ENCODE results near the gene OBSL1.

Gene OBSL1

DNA sequence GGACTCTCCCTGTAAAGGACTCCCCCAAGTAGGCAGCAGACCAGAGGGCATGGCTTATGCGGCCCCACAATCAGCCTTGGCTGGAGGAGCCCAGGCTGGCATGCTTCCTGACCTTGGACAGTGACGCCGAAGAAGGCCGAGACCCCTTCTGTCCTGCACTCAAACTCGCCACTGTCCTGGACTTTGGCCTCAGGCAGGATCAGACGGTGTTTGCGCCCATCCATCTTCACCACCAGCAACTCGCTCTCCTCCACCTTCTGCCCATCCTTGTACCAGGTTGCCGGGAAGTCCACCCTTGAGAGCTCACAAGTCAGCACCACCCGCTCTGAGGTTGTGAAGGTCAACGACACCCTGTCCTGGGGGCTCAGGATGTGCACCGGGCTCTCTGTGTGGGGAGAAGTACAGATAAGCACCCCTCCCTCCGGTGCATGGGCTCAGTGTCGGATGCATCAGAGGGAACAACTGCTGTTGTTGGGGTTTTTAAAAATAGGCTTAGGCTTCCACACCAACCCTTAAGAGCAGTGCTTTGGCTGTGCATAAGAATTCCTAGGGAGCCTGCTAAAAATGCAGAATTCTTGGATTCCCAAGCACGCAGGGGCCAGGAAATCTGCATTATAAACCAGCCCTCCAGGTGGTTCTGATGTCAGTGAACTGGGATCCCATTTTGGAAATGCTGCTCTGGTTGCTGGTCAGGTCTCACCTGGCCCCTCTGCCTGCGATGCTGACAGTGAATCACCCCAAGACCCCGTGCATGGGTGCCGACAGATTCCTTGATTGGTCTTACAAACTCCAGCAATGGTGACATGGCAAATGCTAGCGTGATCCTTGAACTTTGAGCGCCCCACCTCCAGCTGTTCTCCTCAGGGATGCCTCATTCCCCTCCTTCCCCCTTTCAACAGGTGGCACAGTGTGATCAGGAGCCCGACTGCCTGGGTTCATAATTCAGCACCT is 5.9 kb downstream of the OBSL1 start:
- H3K27me3 Mint-ChIP-seq: peaks cover 59% of the 10 kb centered on the region
- H3K27ac Mint-ChIP-seq: no peak overlapping the region
- DNase-seq: no peak
- no peaks in the 10 kb centered on the region for H3K36me3 Mint-ChIP-seq (ENCODE audit: low read depth)
- H3K4me1 Mint-ChIP-seq (ENCODE audit: low read depth): peaks cover 3% of the 10 kb centered on the region
- no peak overlapping the region for H3K4me3 Mint-ChIP-seq
- H3K9me3 Mint-ChIP-seq: no peaks in the 10 kb centered on the region

DNA sequence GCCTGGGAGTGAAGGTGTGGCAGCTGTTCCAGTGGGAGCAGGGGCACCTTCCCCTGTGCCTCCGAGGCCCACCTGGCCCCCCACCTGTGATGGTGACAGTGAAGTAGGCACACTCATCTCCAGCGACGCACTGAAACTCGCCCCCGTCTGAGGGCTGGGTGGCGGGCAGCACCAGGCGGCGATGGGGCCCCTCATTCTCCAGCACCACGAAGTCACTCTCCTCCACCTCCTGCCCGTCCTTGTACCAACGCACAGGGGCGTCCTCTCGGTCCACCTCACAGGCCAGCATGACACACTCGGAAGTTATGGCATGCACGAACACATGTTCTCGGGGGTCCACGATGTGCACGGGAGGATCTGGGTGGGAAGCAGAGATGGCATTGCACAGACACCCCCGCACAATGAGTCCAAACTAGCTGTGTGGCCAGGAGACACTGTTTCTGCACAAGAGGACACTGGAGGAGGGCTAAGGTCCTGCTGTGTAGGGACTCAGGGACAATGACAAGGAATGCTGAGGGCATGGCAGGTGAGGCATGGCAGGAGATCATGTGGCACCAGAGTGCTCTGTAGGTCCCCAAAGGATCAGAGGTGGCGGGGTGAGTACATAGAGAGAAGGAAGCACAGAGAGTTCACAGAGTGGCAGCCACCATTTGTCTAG is 7.9 kb downstream of the OBSL1 start:
- H3K9me3 Mint-ChIP-seq: no peaks in the 10 kb centered on the region
- H3K27ac Mint-ChIP-seq: no peak overlapping the region
- H3K4me1 Mint-ChIP-seq (ENCODE audit: low read depth): no peaks in the 10 kb centered on the region
- H3K4me3 Mint-ChIP-seq: no peak overlapping the region
- no peaks in the 10 kb centered on the region for H3K36me3 Mint-ChIP-seq (ENCODE audit: low read depth)
- H3K27me3 Mint-ChIP-seq: peaks cover 49% of the 10 kb centered on the region
- no peak for DNase-seq

DNA sequence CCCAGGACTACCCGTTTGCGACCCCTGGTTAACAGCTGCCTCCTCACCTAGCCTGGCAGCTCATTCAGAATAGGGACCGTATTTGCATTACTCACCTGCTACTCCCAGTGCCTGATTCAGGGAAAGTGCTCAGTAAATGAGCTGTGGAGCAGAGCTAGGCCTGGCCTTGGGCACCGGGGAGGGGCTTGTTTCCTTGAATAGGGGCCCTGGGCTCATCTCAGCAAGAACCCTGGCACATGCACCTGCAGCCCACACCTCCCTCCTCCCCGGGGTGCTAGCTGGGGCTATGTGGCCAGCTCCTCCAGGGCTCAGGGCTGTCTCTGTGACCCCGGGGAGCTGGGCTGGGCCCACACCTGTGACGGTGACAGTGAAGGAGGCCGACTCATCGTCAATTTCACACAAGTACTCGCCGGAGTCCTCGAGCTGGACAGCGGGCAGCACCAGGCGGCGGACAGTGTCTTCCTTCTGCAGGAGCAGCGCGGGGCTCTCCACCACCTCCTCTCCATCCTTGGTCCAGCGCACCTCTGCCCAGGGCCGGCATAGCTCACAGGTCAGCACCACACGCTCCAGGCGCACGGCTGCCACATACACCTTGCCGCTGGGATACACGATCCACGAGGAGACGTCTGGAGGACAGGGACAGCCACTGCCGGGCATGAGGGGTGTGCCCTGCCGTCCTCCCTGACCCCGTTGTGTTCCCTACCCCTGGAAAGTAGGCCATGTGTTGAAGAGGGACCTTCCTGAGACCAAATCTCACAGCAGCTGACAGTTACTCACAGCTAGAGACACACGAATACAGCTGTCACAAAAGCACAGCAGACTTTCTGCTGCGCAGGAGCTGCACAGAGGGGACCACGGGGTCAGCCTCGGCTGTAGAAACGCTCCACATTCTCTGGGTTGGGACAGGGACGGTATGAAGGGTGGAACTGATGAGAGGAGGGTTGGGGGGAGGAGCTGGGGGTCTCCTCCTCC is 9.0 kb downstream of the OBSL1 start:
- DNase-seq: no peak
- Mint-ChIP-seq H3K9me3 (no peaks in the 10 kb centered on the region), H3K27me3 (peaks cover 45% of the 10 kb centered on the region), H3K4me3 (no peak overlapping the region), H3K4me1 (ENCODE audit: low read depth) (no peaks in the 10 kb centered on the region), H3K36me3 (ENCODE audit: low read depth) (no peaks in the 10 kb centered on the region), H3K27ac (no peak overlapping the region)

DNA sequence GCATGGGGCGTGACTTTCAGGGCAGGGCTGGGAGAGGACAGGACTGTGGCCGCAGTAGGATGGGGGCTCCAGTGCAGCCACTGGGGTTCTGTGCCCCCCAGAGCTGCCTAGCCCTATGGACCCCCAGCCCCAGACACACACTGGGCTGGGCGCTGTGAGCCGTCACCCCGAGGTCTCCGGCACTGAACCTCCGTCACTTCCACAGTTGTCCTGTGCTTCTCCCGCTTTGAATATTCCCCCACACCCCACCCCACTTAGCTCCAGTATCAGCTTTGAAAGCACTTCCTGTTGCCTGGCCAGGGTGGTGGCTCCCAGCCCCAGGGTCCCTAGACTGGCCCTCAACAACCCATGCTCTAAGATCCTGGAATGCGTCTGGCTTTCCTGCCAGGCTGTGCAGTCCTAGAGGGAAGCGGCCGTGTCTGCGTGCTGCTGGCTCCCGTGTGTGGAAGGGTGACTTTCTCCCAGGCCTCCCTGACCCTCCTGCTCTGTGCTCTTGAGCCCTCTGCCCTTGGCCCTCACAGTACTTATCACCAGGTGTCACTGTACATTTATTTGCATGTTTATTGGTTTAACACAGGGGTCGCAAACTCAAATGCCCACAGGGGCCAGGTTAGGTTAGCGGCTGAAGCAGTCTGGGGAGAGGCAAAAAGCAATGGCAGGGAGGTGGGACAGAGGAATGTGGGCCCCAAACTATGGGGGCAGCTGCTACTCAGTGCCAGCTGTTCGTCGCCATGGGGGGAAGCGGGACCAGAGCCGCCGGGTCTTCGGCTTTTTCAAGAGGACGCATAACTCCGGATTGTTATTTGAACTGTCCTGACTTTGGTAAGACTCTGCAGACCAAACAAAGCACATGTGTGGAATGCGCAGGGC is 9.9 kb downstream of the OBSL1 start:
- Mint-ChIP-seq H3K27ac (no peak overlapping the region), H3K27me3 (peaks cover 48% of the 10 kb centered on the region), H3K36me3 (ENCODE audit: low read depth) (no peaks in the 10 kb centered on the region), H3K9me3 (no peaks in the 10 kb centered on the region), H3K4me1 (ENCODE audit: low read depth) (no peaks in the 10 kb centered on the region), H3K4me3 (no peak overlapping the region)
- DNase-seq: no peak

DNA sequence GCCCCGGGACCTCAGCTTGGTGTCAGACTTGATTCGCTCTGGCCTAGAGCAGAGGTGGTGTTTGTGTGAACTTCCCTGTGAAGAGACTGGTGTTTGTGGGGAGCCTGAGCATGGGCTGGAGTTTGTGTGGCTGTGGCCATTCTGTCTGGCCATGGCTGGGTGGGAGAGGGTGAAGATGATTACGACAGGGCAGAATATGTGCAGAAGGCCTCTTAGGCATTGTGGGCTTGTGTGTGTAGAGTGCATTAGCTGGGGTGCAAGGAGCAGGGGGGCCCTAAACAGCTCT is 10.5 kb downstream of the OBSL1 start:
- H3K27me3 Mint-ChIP-seq: peaks cover 47% of the 10 kb centered on the region

DNA sequence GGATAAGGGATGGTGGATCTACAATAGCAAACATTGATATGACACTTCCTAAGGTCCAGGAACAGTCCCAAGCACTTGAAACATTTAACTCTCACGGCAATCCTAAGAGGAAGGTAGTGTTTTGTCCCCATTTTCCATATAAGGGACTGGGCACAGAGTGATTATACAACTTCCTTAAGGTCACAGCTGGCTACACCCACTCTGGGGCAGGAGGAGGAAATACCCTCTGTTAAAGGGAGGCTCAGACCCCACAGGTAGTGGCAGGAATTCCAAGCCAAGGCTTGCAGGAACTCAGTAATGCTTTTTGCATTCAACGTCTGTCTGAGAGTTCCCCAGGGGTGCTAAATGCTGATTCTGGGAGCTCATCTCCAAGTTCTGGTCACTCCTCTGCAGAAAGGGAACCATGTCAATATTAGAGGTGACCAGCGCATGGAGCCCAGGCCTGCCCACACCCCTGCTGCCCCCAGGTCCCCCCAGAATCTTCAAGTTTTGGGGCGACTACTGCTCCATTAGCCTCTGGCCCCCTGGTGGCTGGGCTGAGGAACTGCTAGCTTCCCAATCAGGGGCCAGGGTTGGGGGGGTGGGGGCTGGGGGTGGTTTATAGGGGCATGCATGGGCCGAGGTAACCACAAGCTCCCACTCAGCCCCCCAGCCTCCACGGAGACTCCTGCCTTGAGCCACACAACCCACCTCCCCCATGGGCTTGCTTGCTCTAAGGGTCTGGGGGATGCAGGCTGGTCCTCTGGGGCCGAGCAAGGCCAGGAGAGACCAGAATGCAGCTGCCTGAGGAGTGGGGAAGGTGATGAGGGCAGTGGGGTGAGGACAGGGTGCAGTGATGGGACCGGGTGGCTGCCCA is 11.1 kb downstream of the OBSL1 start:
- Mint-ChIP-seq H3K4me3 (no peak overlapping the region), H3K4me1 (ENCODE audit: low read depth) (no peaks in the 10 kb centered on the region), H3K36me3 (ENCODE audit: low read depth) (no peaks in the 10 kb centered on the region), H3K27me3 (peaks cover 48% of the 10 kb centered on the region), H3K27ac (no peak overlapping the region), H3K9me3 (no peaks in the 10 kb centered on the region)
- peak; percentile 47 for DNase-seq

More for the DNA sequence above, 10.5 kb downstream of the OBSL1 start:
- H3K4me3 Mint-ChIP-seq: no peak overlapping the region
- no peaks in the 10 kb centered on the region for H3K9me3 Mint-ChIP-seq
- H3K36me3 Mint-ChIP-seq (ENCODE audit: low read depth): no peaks in the 10 kb centered on the region
- DNase-seq: no peak
- H3K4me1 Mint-ChIP-seq (ENCODE audit: low read depth): no peaks in the 10 kb centered on the region
- H3K27ac Mint-ChIP-seq: no peak overlapping the region

DNA sequence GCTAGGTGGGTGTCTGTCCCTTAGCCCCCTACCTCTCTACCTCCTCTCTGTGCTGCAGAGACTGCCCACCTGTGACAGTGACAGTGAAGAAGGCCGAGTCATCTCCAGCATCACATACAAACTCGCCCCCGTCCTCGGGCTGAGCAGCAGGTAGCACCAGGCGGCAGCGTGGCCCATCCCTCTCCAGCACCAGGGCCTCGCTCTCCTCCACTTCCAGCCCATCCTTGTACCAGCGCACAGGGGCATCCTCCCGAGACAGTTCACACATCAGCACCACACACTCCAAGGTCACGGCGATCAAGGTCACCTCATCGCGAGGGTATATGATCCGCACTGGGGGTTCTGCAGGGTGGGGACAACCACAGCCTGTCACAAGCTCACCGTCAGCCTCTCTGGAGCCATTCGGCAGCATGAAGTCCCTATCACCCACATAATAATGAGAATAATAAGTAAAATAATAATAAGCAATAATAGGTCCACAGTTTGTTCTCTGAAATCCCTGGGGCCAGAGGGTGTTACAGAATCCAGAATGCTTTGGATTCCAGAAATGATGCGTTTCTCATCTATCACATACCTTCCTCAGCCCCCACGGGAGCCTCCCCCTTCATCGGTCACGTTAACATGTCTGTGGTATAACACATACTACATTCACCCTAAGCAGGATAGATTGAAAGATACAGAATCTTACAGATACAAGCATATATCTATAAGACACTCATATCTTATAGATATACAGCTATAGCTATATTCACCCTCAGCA is 12.0 kb downstream of the OBSL1 start:
- no peak for DNase-seq
- no peaks in the 10 kb centered on the region for H3K9me3 Mint-ChIP-seq
- no peaks in the 10 kb centered on the region for H3K36me3 Mint-ChIP-seq (ENCODE audit: low read depth)
- no peaks in the 10 kb centered on the region for H3K4me1 Mint-ChIP-seq (ENCODE audit: low read depth)
- no peak overlapping the region for H3K4me3 Mint-ChIP-seq
- peaks cover 50% of the 10 kb centered on the region for H3K27me3 Mint-ChIP-seq
- no peak overlapping the region for H3K27ac Mint-ChIP-seq

DNA sequence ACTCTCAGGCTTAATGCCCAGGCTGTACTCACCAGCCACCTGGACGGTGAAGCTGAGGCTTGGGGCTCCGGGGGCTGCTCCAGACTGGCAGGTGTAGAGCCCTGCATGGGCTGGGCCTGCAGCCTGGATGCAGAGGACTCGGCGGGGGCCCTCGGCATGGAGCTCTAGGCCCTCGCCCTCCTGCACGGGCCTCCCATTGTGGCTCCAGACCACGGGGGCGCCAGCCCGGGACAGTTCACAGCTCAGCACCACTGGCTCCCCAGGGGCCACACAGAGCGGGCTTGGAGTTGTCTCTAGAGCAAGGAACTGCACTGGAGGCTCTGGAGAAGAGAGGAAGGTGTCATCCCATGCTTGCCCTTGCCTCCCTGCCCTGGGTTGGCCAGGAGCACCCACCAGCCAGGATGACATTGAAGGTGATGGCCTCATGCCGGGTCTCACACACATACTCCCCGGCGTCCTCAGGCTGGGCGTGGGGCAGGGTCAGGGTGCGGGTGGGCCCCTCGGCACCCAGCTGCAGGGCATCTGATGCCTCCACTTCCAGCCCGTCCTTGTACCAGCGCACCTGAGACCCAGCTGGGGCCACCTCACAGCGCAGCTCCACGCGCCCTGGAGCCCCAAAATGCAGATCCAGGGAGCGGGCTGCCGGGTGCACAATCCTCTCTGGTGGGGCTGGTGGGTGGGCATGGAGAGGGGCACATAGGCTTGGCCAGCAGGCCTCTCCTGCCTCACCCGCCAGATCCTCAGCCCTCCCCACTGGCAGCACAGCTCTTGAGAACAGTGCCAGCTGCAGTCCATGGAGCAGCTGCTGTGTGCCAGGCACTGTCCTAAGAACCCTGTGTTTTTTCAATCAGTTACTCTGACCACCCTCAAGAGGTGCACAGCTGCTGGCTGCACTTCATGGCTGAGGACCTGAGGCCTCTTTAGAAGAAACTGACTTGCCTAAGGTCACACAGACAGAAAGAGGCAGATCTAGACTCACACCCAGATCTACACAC is 13.3 kb downstream of the OBSL1 start:
- H3K4me3 Mint-ChIP-seq: no peak overlapping the region
- peaks cover 3% of the 10 kb centered on the region for H3K4me1 Mint-ChIP-seq (ENCODE audit: low read depth)
- no peaks in the 10 kb centered on the region for H3K36me3 Mint-ChIP-seq (ENCODE audit: low read depth)
- DNase-seq: no peak
- no peak overlapping the region for H3K27ac Mint-ChIP-seq
- no peaks in the 10 kb centered on the region for H3K9me3 Mint-ChIP-seq
- H3K27me3 Mint-ChIP-seq: peaks cover 55% of the 10 kb centered on the region

DNA sequence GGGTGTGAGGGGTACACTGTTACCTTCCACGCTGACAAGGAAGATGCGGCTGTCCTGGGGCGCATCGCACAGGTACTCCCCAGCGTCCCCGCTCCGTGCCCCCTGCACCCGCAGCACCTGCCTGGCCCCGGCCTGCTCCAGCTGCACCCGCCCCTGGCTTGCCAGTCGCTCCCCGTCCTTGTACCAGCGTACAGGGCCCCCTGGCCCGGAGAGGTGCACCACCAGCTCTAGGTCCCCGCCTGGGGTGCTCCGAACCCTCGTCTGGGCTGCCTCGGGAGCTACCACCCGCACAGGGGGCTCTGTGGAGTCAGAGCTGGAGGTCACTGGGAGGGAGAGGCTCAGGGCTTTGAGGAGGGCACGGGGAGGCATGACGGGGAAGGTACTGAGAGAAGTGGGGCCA is 14.0 kb downstream of the OBSL1 start:
- H3K4me1 Mint-ChIP-seq (ENCODE audit: low read depth): peaks cover 3% of the 10 kb centered on the region
- H3K9me3 Mint-ChIP-seq: no peaks in the 10 kb centered on the region
- peaks cover 50% of the 10 kb centered on the region for H3K27me3 Mint-ChIP-seq
- H3K4me3 Mint-ChIP-seq: no peak overlapping the region
- no peak for DNase-seq
- no peaks in the 10 kb centered on the region for H3K36me3 Mint-ChIP-seq (ENCODE audit: low read depth)
- H3K27ac Mint-ChIP-seq: no peak overlapping the region

DNA sequence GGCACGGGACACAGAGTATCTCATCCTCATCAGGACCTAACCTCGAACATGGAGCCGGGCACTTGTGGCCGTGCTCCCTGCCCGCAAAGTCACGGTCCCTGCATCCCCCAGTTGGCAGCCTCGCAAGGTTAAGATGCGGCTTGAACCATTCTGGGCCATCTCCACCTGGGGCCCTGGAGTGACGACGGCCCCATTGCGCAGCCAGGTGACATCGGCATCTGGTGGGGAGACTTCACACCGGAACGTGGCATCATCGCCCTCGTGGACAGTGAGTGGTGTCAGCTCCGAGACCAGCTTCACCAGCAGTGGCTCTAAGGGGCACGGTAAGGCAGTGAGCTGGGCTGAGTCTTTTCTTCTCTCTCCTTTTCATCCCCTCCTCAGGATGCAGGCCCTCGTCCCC is 14.9 kb downstream of the OBSL1 start:
- H3K36me3 Mint-ChIP-seq (ENCODE audit: low read depth): no peaks in the 10 kb centered on the region
- DNase-seq: no peak
- H3K27ac Mint-ChIP-seq: no peak overlapping the region
- peaks cover 8% of the 10 kb centered on the region for H3K4me1 Mint-ChIP-seq (ENCODE audit: low read depth)
- peaks cover 53% of the 10 kb centered on the region for H3K27me3 Mint-ChIP-seq
- no peaks in the 10 kb centered on the region for H3K9me3 Mint-ChIP-seq
- no peak overlapping the region for H3K4me3 Mint-ChIP-seq

DNA sequence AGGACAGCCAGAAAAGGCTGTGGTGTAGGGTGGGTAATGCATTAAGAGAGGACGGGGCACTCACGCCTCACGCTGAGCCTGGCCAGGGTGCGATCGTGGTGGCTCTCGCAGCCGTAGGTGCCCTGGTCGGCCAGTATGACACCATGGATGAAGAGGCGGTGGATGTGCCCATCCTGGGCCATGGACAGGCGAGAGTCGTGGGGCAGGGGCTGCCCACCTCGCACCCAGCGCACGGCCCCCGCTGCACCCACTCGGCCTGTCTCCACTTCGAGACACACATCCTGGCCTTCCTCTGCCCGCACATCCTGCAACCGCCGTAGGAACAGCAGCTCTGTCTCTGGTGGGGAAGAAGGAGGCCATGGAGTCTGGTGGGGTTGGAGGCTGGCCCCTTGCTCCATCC is 15.4 kb downstream of the OBSL1 start:
- Mint-ChIP-seq H3K36me3 (ENCODE audit: low read depth) (no peaks in the 10 kb centered on the region), H3K4me3 (no peak overlapping the region), H3K9me3 (no peaks in the 10 kb centered on the region), H3K27me3 (peaks cover 52% of the 10 kb centered on the region), H3K4me1 (ENCODE audit: low read depth) (peaks cover 9% of the 10 kb centered on the region), H3K27ac (no peak overlapping the region)
- DNase-seq: no peak

DNA sequence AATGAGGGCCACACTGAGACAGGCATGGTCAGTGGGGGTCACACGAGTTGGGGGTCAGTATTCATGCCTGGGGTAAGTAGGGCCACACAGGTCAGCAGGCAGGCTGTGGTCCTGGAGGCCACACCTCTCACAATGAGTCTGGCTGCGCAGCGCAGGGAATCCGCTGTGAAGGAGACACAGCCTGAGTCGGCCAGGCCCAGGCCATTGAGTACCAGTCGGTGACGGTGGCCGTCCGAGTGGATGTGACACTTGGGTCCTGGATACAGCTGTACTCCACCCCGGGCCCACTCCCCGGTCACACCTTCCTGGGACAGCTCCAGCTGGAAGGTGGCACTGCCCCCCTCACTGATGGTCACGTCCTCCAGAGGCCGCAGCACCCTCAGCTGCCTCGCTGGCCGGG is 17.0 kb downstream of the OBSL1 start:
- Mint-ChIP-seq H3K4me3 (no peak overlapping the region), H3K36me3 (ENCODE audit: low read depth) (no peaks in the 10 kb centered on the region), H3K27me3 (peaks cover 58% of the 10 kb centered on the region), H3K4me1 (ENCODE audit: low read depth) (peaks cover 10% of the 10 kb centered on the region), H3K27ac (no peak overlapping the region), H3K9me3 (no peaks in the 10 kb centered on the region)
- no peak for DNase-seq
